ENCODE data around the gene NAPSA.
A peak's percentile ranks its signal among the peaks of the same experiment; 100 is the strongest.
"Not testable (repeated sequence)": the region's sequence is repeated elsewhere in the genome, so short reads cannot be mapped to it uniquely, and the experiment has no call there.

The NAPSA gene

DNA sequence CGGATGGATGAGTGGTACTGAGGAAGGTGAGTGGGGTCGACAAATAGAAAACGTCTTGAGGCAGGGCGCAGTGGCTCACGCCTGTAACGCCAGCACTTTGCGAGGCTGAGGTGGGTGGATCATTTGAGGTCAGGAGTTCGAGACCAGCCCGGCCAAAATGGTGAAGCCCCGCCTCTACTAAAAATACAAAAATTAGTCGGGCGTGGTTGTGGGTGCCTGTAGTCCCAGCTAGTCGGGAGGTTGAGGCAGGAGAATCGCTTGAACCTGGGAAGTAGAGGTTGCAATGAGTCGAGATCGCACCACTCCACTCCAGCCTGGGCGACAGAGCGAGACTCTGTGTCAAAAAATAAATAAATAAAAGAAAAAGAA, 35.5 kb downstream of the NAPSA start:
- not testable (repeated sequence) for DNase-seq

DNA sequence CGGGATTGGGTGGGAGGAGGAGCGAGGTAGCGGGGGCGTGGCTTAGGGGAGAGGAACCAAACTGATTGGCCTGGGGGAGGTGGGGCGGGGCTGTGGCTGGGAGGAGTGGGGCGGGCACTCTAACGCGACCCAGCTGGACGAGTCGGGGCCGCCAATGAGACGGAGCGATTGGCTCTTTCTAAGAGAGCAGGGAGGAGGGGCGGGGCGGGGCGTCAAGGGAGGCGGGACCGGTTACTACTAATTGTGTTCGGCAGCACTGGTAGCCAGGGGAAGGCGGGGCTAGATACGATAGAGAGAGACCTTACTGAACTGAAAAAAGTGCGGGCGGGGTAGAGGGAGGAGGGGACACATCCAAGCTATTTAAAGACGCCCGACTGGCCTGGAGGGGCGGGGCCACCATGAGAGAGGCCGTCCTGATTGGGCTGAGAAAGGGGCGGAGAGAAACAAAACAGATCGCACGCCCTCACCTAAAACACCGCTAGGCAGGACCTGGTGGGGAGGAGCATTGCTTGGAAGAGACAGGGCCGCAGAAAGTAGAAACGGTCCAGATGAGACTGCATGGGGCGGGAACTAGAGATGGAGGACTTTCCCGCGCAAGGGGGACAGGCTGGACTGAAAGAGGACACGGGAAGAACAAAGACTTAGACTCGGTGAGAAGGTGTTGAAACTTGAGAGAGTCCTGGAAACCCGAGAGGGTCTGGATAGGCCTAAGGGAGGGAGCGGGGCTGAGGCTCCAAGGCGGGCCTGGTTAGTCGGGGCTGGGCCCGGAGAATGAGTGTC, 36.1 kb downstream of the NAPSA start, which contains the start of gene KCNC3:
TSS of gene KCNC3 (minus strand) at position 232 of the 780 bp plus-strand sequence. CDS start 295 bp downstream, outside the sequence.
- peak; percentile 98 for DNase-seq

DNA sequence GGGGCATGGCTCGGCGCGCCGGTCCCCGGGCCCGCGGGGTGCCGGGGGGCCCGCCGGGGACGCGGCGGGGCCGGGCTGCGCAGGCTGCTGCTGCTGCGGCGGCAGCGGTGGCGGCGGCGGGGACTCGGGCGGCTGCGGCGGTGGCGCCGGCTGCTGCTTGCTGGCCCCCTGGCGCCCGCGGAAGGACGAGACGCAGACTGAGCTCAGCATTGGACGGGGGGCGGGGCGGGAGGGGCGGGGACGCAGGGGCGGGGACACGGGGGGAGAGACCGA, 36.6 kb downstream of the NAPSA start:
- DNase-seq: no peak

DNA sequence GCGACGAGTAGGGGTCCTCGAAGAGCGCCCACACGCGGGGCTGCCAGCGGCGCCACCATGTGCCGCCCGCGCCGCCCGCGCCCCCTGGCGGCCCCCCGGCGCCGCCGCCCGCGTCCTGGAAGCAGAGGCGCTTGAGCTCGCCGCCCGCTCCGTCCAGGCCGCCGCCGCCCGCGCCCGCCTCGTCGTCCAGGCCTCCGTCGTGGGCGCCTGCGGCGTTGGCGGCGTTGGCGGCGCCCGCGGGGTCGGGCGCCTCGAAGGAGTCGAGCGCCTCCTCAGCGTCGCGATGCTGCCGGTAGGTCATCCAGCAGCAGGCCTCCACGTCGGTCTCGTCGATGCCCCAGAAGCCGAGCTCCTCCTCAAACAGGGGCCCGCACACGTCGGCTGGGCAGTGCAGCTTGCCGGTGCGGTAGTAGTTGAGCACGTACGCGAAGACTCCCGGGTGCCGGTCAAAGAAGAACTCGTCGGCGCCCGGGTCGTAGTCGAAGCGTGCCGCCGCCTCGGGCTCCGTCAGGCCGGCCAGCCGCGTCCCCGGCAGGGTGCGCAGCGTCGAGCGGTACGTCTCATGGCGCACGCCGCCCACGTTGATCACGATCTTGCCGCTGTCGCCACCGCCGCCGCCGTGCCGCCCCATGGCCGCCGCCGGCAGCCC, 37.1 kb downstream of the NAPSA start:
- no peak for DNase-seq

DNA sequence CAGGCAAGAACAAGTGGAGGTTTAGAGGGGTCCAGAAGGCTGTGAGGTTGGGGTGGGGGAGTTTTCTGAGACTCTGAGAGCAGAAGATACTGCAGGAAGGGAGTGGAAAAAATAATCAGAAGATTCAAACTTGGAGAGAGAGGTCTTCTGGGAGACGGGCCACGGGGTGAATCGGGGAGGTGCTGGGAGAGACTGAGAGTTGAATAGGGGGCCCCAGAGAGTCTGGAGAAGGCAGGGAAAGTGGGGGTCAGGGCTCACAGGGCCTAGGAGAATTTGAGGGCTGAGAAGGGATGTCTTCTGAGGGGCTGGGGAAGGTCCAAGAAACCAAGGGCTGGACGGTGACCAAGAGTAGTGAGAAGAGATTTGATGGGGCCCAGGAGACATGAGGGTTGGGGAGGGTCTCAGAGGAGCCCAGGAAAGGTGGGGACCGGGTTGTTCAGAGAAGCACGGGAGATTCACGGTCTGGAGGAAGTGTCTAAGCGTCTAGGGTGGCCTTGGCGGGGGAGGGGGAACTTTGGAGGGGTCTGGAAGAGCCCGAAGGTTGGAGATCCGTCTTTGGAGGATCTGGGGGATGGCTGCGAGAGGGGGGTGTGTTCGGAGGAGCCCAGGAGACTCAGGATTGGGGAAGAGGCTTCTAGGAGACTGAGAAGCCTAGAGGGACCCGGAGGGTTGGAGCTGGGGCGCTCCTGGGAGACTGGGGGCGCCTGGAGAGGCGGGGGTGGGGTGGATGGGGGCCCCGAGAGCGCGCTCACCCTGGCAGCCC, 37.8 kb downstream of the NAPSA start:
- DNase-seq: no peak

DNA sequence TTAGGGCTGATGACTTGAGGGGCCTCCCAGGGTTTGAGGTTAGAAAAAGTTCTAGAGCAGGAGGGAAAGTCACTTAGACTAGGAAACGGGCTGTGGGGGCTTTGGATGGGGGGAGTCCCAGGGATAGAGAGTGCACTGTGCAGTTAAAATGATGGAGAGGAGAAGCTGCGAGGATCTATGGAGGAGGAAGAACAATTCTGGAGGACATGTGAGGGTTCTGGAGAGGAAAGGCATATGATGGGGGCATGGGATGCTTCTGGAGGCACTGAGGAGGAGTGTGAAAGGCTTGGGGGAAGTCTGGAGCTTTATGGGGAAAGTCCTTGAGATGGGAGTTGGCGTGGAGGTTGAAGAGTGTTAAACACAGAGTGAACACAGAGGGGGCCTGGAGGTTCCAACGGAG, 38.4 kb downstream of the NAPSA start:
- DNase-seq: no peak

DNA sequence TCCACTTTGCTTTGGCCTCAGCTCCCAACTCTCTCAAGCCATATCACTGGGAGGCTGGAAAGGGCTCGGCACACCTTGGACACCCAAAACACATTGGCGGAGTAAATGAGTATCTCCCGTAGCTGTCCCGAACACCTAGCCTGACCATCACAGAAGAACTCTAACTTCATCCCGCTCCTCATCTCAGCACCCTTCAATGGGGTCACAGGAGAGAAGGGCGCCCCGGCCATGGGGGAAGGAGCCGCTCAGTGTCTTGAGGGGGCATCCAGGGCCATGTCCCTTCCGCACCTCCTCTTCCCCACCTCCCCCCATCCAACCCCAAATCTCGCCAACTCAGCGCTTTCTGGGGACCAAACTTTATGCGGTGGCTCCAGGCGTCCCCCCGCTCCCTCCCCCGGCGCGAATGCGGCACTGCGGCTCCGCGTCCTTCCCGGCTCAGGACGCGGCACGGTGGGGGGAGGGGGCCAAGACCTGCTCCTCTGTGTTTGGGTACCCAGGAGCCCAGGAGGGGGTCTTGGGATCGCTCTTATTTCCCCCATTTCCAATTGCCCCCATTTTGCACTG, 39.3 kb downstream of the NAPSA start:
- no peak for DNase-seq

DNA sequence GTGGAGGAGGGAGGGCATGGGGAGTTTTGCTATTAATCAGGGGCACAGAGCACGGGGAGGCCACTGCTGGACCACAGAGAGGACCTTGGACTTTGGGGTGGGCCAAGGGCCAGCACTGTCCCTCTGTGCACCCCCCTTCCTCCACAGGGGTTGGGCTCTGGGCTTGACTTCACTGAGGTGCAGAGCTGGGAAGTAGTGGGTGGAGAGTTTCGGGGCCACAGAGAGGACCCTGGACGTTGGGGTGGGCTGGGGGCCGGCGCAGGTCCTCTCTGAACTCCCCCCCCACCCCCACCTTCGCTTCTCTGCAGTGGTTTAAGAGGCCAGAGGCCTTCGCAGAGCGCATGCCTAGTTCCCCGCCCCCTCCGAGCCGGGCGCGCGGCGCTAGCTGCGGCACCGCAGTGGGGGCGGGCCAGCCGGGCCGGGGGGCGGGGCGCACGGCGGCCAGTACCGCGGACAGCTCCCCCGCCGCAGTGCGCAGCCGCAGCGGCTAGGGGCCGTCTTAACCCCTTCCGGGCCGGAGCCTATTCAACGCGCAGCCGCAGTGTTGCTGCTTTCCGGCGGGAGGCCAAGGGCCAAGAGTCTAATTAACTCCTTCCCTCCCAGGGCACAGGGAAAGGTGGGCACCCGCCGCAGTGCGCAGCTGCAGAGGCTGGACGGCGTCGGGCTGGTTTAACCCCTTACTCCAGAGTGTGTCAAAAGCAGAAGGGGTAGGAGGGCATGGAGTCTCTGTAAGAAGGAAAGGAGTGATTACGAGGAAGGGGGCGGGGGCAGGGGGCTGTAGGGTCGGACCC, 39.9 kb downstream of the NAPSA start:
- DNase-seq: peak; percentile 49

DNA sequence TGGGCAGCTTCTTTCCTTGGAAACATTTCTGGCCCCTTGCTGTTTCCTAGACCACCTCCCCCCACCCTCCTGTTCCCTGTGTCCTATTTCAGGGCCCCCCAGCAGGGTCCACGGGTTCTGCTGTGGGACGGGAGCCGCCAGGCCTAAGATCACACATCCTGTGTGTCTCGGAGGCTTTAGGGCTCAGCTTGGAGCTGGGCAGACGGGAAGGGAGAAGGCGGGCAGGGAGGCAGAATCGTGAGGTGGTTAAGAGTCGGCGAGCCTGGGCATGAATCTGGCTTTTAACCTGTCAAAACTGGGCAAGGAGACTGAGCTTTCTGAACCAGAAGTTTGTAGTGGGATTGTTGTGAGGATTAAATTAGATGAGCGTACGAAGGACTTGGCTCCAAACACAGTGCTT, 41.1 kb downstream of the NAPSA start:
- no peak for DNase-seq

DNA sequence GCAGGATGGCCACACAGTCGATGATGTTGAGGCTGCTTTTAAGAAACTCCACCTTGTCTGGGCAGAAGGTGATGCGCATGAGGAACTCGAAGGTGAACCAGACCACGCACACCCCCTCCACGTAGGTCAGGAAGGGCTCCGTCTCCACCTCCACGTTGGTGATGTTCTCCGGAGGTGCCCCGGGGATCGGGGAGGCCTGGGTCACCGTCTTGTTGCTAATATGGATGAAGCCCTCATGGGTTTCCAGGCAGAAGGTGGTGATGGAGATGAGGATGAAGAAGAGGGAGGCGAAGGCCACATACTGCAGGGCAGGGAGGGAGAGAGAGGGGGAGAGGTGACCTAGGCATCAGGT, 41.7 kb downstream of the NAPSA start:
- DNase-seq: no peak

DNA sequence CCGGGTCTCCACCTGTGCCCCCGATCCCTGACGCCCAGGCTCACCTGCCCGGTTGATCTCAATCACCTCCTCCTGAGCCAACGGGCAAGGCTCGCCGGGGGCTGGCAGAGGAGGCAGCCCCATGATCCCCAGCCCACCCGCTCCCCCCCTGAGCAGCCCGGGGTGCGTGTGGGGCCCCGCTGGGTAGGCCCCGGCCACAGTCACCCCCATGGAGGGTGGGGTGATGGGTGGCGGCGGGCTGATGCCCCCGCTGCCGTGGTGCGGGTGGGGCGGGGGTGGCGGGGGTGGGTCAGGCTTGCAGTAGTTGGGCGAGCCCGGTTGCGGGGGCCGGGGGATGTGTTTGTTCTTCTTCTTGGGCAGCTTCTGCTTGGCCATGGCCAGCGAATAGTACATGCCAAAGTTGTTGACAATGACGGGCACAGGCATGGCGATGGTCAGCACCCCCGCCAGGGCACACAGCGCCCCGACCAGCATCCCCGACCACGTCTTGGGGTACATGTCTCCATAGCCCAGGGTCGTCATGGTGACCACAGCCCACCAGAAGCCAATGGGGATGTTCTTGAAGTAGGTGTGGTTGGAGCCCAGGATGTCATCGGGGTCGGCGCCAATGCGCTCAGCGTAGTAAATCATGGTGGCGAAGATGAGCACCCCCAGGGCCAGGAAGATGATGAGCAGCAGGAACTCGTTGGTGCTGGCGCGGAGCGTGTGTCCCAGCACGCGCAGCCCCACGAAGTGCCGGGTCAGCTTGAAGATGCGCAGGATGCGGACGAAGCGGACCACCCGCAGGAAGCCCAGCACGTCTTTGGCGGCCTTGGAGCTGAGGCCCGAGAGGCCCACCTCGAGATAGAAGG, 42.3 kb downstream of the NAPSA start:
- no peak for DNase-seq

DNA sequence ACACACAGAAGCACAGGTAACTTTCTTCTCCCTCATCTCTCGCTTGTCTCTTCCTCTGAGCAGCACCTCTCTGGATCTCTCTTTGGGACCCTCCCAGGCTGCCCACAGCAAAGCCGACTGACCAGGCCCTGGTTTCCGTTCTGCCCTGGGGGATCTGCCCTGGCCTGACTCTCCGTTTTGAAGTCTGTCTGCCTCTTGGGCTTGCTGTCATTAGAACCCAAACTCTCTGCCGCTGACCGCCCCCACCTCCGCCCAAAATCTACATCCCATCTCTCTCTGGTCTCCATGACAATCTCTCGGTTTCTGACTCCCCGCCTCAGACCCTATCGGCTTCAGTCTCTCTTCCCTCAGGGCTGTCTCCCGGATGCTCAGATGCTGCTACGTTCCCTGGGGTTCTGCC, 43.2 kb downstream of the NAPSA start:
- DNase-seq: no peak

DNA sequence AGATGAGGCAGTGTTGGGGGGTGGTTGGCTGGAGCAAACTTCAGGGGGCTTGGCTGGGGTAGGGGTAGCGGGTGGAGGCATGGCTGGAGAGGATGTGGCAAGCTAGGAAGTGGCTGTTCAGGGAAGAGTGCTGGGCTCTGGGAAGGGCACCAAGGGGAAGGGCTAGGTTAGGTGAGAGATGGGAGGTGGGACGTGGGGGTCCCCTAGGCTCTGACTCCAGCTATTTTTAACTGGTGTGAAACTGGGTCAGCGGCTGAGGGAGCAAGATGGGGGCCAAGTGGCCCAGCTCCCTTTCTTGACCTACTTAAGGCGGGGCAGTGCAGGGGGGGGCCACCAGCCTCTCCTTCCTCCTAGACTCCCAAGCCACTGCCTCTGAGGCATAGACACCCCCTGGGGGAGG, 43.6 kb downstream of the NAPSA start:
- no peak for DNase-seq

DNA sequence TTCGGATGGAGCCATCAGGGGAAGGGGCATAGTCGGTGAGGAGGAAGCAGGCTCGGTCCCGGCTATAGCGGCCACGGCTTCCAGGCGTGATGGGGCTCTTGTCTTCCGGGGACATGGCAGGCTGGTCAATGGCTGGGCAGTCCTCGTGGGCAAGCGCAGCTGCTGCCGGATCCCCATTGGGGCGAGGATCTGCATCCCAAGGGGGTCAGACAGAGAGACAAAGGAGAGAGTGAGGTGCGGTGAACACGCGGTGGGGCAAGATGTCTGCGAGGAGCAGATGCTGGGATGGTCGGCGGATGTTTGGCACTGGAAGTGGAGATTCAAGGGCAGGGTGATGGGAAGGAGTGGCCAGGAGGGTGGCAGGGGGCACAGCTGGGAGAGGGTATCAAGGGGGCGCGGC, 44.8 kb downstream of the NAPSA start:
- DNase-seq: no peak

DNA sequence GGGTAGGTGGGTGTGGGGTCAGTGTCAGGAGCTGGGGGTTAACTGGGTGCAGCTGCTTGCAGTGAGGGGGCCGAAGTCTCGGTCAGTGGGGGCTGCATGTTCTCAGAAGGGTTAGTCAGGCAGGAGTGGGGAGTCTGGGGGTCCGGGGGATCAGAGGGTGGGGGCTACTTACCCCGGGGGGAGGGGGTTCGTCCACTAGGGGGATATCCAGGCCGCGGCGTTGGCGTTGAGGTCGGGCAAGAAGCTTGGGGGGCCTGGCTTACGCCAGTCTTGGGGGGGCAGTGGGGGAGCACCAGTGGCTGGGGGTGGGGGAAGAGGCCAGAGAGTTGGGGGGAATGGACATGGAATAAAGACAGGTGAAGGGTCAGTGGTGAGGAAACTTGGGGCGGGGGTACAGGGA, 45.4 kb downstream of the NAPSA start:
- no peak for DNase-seq

DNA sequence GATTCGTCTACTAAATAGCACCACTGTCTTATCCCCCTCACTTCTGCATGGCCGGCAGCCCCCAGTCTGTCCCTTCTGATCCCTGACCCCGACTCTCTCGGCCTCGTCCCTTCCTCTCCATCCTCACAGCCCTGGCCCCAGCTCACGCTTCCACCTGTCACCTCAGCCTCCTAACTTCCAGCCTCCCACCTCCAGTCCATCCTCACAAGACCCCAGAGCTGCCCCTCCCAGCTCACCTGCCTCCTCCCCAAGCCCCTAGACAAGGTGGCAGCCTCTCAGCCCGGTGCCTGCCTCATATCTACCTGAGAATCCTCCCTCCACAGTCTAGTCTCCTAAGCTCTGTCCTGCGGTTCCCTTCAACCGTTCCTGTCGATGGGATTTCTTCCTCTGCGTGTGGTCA, 46.3 kb downstream of the NAPSA start:
- DNase-seq: no peak

DNA sequence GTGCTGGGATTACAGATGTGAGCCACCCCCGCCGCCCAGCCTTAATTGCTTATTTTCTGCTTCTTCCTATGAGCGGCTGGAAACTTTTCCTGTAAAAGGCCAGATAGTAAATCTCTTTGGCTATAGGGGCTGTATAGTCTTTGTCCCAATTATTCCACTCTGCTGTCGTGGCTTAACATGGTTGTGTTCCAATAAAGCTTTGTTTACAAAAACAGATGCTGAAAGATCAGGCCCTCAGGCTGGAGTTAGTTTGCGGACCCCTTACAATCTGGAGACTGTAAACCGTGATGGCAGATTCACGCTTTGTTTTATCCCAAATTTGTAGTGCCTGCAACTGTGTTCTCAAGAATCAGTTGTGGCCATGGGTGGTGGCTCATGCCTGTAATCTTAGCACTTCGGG, 47.0 kb downstream of the NAPSA start:
- DNase-seq: no peak

DNA sequence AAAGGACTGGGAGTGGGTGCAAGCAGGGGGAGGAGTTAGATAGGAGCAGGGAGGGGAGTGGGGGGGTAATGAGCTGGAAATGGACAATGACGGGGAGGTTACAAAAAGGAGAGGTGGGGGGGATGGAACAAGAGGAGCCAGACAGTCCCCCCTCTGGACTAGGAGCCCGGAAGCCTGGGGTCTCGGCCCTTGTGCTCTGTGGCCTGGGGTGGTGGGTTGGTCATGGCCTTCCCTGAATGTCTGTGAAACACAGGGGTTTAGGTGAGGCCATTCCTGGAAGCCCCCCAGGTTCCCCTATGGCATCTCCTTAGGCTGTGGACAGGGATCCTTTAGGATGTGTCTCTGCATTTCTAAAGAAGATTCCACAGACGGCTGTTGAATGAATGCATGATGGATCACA, 48.3 kb downstream of the NAPSA start:
- no peak for DNase-seq

DNA sequence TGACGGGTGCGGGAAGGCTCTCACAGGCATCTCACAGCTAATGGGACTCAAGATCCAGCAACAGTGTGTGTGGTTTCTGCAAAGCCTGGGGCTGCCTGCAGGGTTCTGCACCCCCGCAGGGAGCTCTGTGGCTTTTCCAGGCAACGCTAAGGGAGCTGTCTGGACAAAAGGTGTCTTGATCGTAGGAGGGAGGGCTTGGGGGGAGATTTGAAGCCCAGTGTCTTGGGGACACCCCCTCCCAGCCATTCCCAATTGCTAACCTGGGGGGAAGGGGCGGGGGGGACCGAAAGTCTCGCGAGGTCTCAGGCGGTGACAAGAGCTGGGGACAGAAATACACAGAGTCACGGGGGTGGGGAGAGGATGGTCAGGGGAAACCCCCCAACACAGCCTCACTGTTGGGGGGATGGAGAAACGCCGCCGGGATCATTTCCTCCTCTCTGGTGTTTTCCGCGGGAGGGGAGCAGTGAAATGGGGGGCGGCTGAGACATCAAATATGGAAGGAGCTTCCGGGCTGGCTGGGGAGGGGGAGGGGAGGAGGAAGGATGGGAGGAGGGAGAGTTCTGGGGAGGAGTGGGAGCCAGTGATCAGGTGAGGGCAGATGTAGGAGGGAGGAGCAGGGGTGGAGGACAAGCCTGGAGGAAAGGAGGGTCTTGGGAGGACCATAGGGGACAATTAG, 49.5 kb downstream of the NAPSA start:
- no peak for DNase-seq

DNA sequence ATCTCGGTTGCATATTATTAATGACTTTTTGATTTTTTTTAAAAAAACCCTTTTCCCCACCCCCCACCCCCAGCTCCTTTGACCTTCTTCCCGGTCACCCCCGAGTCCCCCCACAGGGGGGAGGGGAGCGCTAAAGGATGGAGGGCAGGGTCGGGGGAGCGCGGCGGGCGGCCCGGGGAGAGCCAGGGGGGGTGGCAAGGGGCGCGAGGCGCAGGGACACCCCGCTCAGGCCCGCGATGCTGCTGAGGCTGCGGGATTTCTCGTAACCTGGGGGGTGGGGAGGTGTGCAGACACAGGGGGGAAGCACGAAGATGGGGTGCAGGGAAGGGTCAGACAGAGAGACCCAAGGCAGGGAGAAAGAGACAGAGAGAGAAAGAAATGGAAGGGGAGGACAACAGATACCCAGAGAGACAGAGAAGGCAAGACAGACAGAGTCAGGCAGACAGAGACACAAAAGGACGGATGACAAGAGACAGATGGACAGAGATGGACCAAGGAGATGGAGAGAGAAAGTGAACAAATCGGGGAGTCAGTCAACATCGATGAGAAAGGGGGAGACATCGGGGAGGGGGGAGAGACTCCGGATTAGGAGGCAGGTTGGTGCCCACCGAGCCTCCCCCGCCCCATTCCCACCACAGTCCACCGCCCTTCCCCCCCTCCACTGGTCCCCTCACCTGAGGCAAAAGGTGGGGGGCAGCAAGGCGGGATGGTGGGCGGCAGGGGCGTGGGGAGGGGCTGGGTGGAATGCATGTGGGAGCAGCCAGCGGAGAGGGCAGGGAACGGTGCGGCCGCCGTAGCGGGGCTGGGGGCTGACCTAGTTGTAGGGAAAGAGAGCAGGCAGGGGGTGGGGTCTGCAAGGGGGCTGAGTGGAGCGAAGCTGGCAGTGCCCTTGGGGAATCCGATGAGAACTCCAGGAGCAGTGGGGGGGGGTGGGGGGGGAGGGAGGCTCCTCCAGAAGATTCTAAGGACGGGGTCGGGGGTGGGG, 50.4 kb downstream of the NAPSA start:
- DNase-seq: no peak
